Measurements from ENCODE around the gene OBSL1.

DNA sequence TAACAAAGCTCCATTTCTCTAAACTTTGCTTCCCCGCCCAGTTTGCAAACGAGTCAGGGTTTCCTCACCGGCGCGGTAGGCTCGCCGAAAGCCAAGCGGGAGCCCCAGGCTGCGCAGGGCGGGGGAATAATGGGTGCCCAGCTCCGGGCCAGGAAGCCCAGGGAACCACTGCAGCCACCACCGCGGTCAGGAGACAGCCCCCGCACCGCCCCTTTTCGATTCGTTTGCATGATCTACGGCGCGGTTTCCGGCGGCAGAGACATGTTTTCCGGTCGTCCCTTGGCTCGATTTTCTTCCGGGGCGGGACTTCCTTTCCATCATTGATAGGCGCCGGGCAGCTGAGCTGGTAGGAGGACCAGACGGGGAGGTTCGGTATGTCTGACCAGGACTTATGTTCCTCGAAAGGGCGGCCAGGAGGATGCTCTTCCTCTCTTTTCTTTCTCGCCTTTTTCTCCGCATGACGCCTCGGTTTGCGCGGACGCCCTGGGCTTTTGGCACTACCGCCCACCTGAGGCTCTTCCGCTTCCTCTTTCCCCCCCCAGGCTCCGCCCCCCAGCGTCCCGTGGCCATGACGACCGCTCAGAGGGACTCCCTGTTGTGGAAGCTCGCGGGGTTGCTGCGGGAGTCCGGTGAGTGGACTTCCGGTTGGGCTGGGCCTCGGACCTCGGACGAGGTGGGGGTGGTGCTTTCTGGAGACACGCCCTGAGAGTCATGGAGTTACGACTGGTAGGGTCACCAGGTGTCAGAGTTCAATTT, 26.4 kb upstream of the OBSL1 start, which contains the start of gene STK11IP:
- no peak for TF ChIP-seq CTCF (IDR thresholded peaks at IDR 0.05; ENCODE audit: low read depth, low read length, missing input control)
- peak; percentile 96 for TF ChIP-seq YY1 (IDR thresholded peaks at IDR 0.05)
- peak; percentile 76 for TF ChIP-seq TAF1 (conservative IDR thresholded peaks at IDR 0.05)
- TF ChIP-seq, protein P1, sequence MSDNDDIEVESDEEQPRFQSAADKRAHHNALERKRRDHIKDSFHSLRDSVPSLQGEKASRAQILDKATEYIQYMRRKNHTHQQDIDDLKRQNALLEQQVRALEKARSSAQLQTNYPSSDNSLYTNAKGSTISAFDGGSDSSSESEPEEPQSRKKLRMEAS (IDR thresholded peaks at IDR 0.05): peak; percentile 69
- peak in 1 of 2 donors; percentile 23 for TF ChIP-seq RAD21 (IDR thresholded peaks at IDR 0.05)
- TF ChIP-seq, protein P2, sequence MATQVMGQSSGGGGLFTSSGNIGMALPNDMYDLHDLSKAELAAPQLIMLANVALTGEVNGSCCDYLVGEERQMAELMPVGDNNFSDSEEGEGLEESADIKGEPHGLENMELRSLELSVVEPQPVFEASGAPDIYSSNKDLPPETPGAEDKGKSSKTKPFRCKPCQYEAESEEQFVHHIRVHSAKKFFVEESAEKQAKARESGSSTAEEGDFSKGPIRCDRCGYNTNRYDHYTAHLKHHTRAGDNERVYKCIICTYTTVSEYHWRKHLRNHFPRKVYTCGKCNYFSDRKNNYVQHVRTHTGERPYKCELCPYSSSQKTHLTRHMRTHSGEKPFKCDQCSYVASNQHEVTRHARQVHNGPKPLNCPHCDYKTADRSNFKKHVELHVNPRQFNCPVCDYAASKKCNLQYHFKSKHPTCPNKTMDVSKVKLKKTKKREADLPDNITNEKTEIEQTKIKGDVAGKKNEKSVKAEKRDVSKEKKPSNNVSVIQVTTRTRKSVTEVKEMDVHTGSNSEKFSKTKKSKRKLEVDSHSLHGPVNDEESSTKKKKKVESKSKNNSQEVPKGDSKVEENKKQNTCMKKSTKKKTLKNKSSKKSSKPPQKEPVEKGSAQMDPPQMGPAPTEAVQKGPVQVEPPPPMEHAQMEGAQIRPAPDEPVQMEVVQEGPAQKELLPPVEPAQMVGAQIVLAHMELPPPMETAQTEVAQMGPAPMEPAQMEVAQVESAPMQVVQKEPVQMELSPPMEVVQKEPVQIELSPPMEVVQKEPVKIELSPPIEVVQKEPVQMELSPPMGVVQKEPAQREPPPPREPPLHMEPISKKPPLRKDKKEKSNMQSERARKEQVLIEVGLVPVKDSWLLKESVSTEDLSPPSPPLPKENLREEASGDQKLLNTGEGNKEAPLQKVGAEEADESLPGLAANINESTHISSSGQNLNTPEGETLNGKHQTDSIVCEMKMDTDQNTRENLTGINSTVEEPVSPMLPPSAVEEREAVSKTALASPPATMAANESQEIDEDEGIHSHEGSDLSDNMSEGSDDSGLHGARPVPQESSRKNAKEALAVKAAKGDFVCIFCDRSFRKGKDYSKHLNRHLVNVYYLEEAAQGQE (IDR thresholded peaks at IDR 0.05): peak; percentile 63

Data from liver (tissue), 3 donors.